ENCODE measurements around the gene SLC10A3.

Gene SLC10A3

GRCh38 chrX:154463611-154464220 is 26.7 kb downstream of the SLC10A3 start:
- DNase-seq (ENCODE audit: low read depth): no peak

GRCh38 chrX:154462396-154462795 is 28.0 kb downstream of the SLC10A3 start:
- DNase-seq (ENCODE audit: low read depth): no peak

GRCh38 chrX:154460326-154460725 is 30.1 kb downstream of the SLC10A3 start:
- no peak for DNase-seq (ENCODE audit: low read depth)

GRCh38 chrX:154459832-154460231 is 30.6 kb downstream of the SLC10A3 start:
- no peak for DNase-seq (ENCODE audit: low read depth)

- no peak for DNase-seq (ENCODE audit: low read depth)
Measured at GRCh38 chrX:154458954-154459778, 31.3 kb downstream of the SLC10A3 start.

GRCh38 chrX:154458116-154458953 is 32.1 kb downstream of the SLC10A3 start, which contains the start of gene PLXNA3:
TSS of gene PLXNA3 (plus strand) at chrX:154458281. CDS start at chrX:154460184, 1,903 bp downstream.
- DNase-seq (ENCODE audit: low read depth): no peak

- DNase-seq (ENCODE audit: low read depth): no peak
Measured at GRCh38 chrX:154457491-154458115, 32.8 kb downstream of the SLC10A3 start.

- DNase-seq (ENCODE audit: low read depth): no peak
Measured at GRCh38 chrX:154452823-154453222, 37.6 kb downstream of the SLC10A3 start.

- DNase-seq (ENCODE audit: low read depth): no peak
Measured at GRCh38 chrX:154450312-154450711, 40.1 kb downstream of the SLC10A3 start.

- no peak for DNase-seq (ENCODE audit: low read depth)
Measured at GRCh38 chrX:154449618-154450017, 40.8 kb downstream of the SLC10A3 start.

GRCh38 chrX:154448484-154448883 is 41.9 kb downstream of the SLC10A3 start:
- no peak for DNase-seq (ENCODE audit: low read depth)

GRCh38 chrX:154446430-154446829 is 44.0 kb downstream of the SLC10A3 start:
- no peak for DNase-seq (ENCODE audit: low read depth)

- no peak for DNase-seq (ENCODE audit: low read depth)
Measured at GRCh38 chrX:154445776-154446175, 44.7 kb downstream of the SLC10A3 start.

- no peak for DNase-seq (ENCODE audit: low read depth)
Measured at GRCh38 chrX:154444755-154445246, 45.6 kb downstream of the SLC10A3 start.

- no peak for DNase-seq (ENCODE audit: low read depth)
Measured at GRCh38 chrX:154443992-154444754, 46.3 kb downstream of the SLC10A3 start, which contains the start of gene FAM50A. TSS of gene FAM50A (plus strand) at chrX:154444141. CDS start at chrX:154444236, 95 bp downstream.

- no peak for DNase-seq (ENCODE audit: low read depth)
Measured at GRCh38 chrX:154443479-154443910, 46.9 kb downstream of the SLC10A3 start.

- DNase-seq (ENCODE audit: low read depth): no peak
Measured at GRCh38 chrX:154441984-154442707, 48.3 kb downstream of the SLC10A3 start.

GRCh38 chrX:154441564-154441963 is 48.9 kb downstream of the SLC10A3 start:
- DNase-seq (ENCODE audit: low read depth): no peak

- no peak for DNase-seq (ENCODE audit: low read depth)
Measured at GRCh38 chrX:154440623-154441357, 49.6 kb downstream of the SLC10A3 start.

- DNase-seq (ENCODE audit: low read depth): no peak
Measured at GRCh38 chrX:154439841-154440240, 50.6 kb downstream of the SLC10A3 start.
